HG03342 (cell line): ENCODE data around the gene MBL2.

Experiments
- ATAC-seq: cut with Tn5 transposase; IDR thresholded peaks from one replicate; pipeline ENCODE4 v1.9.1; 2021; ENCODE audit warnings: mild to moderate bottlenecking, moderate library complexity; ENCODE audit not compliant: unreplicated experiment

MBL2 gene

GRCh38 chr10:52772623-52773022 lies at the start of gene MBL2:
MBL2 (minus strand) TSS chr10:52772784; CDS start chr10:52771635, 1,149 bp downstream.
- no peak for ATAC-seq

- ATAC-seq: no peak
Measured at GRCh38 chr10:52820309-52820708, 47.7 kb upstream of the MBL2 start.

GRCh38 chr10:52818019-52818418 lies 45.4 kb upstream of the MBL2 start:
- ATAC-seq: peak; percentile 97

GRCh38 chr10:52814506-52814905 lies 41.9 kb upstream of the MBL2 start:
- no peak for ATAC-seq

GRCh38 chr10:52811776-52812175 lies 39.2 kb upstream of the MBL2 start:
- ATAC-seq: no peak

GRCh38 chr10:52810761-52811160 lies 38.2 kb upstream of the MBL2 start:
- ATAC-seq: no peak

- peak; percentile 44 for ATAC-seq
Measured at GRCh38 chr10:52807803-52808202, 35.2 kb upstream of the MBL2 start.

- no peak for ATAC-seq
Measured at GRCh38 chr10:52805414-52806285, 33.1 kb upstream of the MBL2 start.

- no peak for ATAC-seq
Measured at GRCh38 chr10:52801947-52802346, 29.4 kb upstream of the MBL2 start.

- ATAC-seq: no peak
Measured at GRCh38 chr10:52786098-52786497, 13.5 kb upstream of the MBL2 start.

GRCh38 chr10:52785418-52785817 lies 12.8 kb upstream of the MBL2 start:
- ATAC-seq: no peak

GRCh38 chr10:52783726-52784125 lies 11.1 kb upstream of the MBL2 start:
- ATAC-seq: no peak

GRCh38 chr10:52782554-52782953 lies 10.0 kb upstream of the MBL2 start:
- no peak for ATAC-seq

- ATAC-seq: peak; percentile 5
Measured at GRCh38 chr10:52780391-52781155, 8.0 kb upstream of the MBL2 start.

GRCh38 chr10:52779541-52780390 lies 7.2 kb upstream of the MBL2 start:
- peak; percentile 96 for ATAC-seq

- ATAC-seq: no peak
Measured at GRCh38 chr10:52778511-52779392, 6.2 kb upstream of the MBL2 start.

- ATAC-seq: no peak
Measured at GRCh38 chr10:52777414-52777813, 4.8 kb upstream of the MBL2 start.

GRCh38 chr10:52776471-52776903 lies 3.9 kb upstream of the MBL2 start:
- no peak for ATAC-seq

GRCh38 chr10:52775132-52775647 lies 2.6 kb upstream of the MBL2 start:
- ATAC-seq: no peak

GRCh38 chr10:52774600-52775106 lies 2.1 kb upstream of the MBL2 start:
- ATAC-seq: no peak
